CD14-positive monocyte (primary cell): ENCODE measurements around the gene PTGFRN. TPM values are rescaled to one million over a fixed set of nuclear protein-coding genes. Genes with fewer than 3 reads are reported as not detected.
A peak's percentile ranks its signal among the peaks of the same experiment; 100 is the strongest.

ENCODE experiments used
- DNase-seq, 3 donors: peaks; one replicate each; pipeline ENCODE4 v3.0.0-alpha.2; 2011 to 2022
- H2AFZ ChIP-seq: 2 replicates; pipeline ENCODE4 v1.6.0; 2012; ENCODE audit warnings: mild to moderate bottlenecking, low read depth, low read length, inconsistent platforms; ENCODE audit not compliant: insufficient read depth, poor library complexity, severe bottlenecking
- H3K27ac ChIP-seq, 2 donors: 1 replicate in 1 of 2; 2 replicates in 1 of 2; pipeline ENCODE4 v1.5.1; 2012 to 2013; ENCODE audit warnings: low read length in 2 of 2, control low read depth in 1 of 2, inconsistent platforms in 1 of 2, low read depth in 1 of 2, mild to moderate bottlenecking in 1 of 2
- H3K27me3 ChIP-seq, 2 donors: one replicate each; pipeline versions ENCODE4 v1.6.0 to v1.6.1; 2011 to 2013; ENCODE audit warnings: low read length in 2 of 2; ENCODE audit not compliant: control insufficient read depth in 2 of 2, insufficient read depth in 2 of 2
- H3K36me3 ChIP-seq, 2 donors: replicated peaks in 1 of 2; 1 replicate in 1 of 2; 2 replicates in 1 of 2; pipeline versions ENCODE4 v1.5.1 to v1.6.1; 2012 to 2013; ENCODE audit warnings: low read length in 2 of 2, control low read depth in 1 of 2, inconsistent platforms in 1 of 2, mild to moderate bottlenecking in 1 of 2; ENCODE audit not compliant: insufficient read depth in 2 of 2, control insufficient read depth in 1 of 2
- H3K4me1 ChIP-seq, 2 donors: 1 replicate in 1 of 2; 2 replicates in 1 of 2; pipeline versions ENCODE4 v1.5.1 to v1.6.1; 2012 to 2013; ENCODE audit warnings: low read length in 2 of 2, control low read depth in 1 of 2, inconsistent platforms in 1 of 2, mild to moderate bottlenecking in 1 of 2, moderate library complexity in 1 of 2; ENCODE audit not compliant: insufficient read depth in 2 of 2, control insufficient read depth in 1 of 2
- H3K4me2 ChIP-seq: replicated peaks from 2 replicates; pipeline ENCODE3; 2012; ENCODE audit warnings: low read length, moderate library complexity, mild to moderate bottlenecking; ENCODE audit not compliant: poor library complexity, severe bottlenecking; ENCODE audit errors: extremely low read depth
- H3K4me3 ChIP-seq, 3 experiments: fragments of 200-600 bp in 1 of 3; sonication (generic) in 1 of 3; replicated peaks in 1 of 3; 1 replicate in 2 of 3; 2 replicates in 1 of 3; pipeline ENCODE4 v1.5.1; 2011 to 2013; ENCODE audit warnings: low read length in 3 of 3, mild to moderate bottlenecking in 3 of 3, control low read depth in 2 of 3, low read depth in 2 of 3, inconsistent platforms in 1 of 3, moderate library complexity in 1 of 3
- H3K79me2 ChIP-seq: 2 replicates; pipeline ENCODE4 v1.6.0; 2012; ENCODE audit warnings: mild to moderate bottlenecking, control low read depth, inconsistent platforms, low read length, moderate library complexity; ENCODE audit not compliant: insufficient read depth
- H3K9ac ChIP-seq: 2 replicates; pipeline ENCODE4 v1.6.0; 2017; ENCODE audit warnings: low read length, mild to moderate bottlenecking; ENCODE audit not compliant: insufficient read depth, poor library complexity, severe bottlenecking
- H3K9me3 ChIP-seq, 2 donors: replicated peaks in 1 of 2; 1 replicate in 1 of 2; 2 replicates in 1 of 2; pipeline versions ENCODE4 v1.5.1 to v1.6.1; 2012 to 2013; ENCODE audit warnings: low read length in 2 of 2, control low read depth in 1 of 2; ENCODE audit not compliant: control insufficient read depth in 1 of 2, insufficient read depth in 1 of 2
- H4K20me1 ChIP-seq: 2 replicates; pipeline ENCODE4 v1.6.0; 2012; ENCODE audit warnings: mild to moderate bottlenecking, low read length, control low read depth, moderate library complexity; ENCODE audit not compliant: insufficient read depth
- H3K27ac Mint-ChIP-seq, 7 donors: one replicate each; pipeline ENCODE4 v1.8.0; 2020; ENCODE audit warnings: mild to moderate bottlenecking in 7 of 7, mixed read lengths in 7 of 7, moderate library complexity in 6 of 7, inconsistent platforms in 2 of 7
- H3K27me3 Mint-ChIP-seq, 3 donors: one replicate each; pipeline ENCODE4 v1.8.0; 2021 to 2022; ENCODE audit warnings: low read depth in 3 of 3, mild to moderate bottlenecking in 3 of 3, mixed read lengths in 3 of 3, moderate library complexity in 3 of 3, inconsistent platforms in 1 of 3
- H3K36me3 Mint-ChIP-seq, 2 donors: one replicate each; pipeline ENCODE4 v1.8.0; 2020; ENCODE audit warnings: mixed read lengths in 2 of 2, inconsistent platforms in 1 of 2, mild to moderate bottlenecking in 1 of 2
- H3K4me1 Mint-ChIP-seq: one replicate; pipeline ENCODE4 v1.8.0; 2020; ENCODE audit warnings: mild to moderate bottlenecking, mixed read lengths
- H3K4me3 Mint-ChIP-seq, 2 donors: one replicate each; pipeline ENCODE4 v1.8.0; 2020; ENCODE audit warnings: mild to moderate bottlenecking in 2 of 2, mixed read lengths in 2 of 2, moderate library complexity in 1 of 2
- H3K9me3 Mint-ChIP-seq, 7 donors: one replicate each; pipeline ENCODE4 v1.8.0; 2020 to 2022; ENCODE audit warnings: mixed read lengths in 7 of 7, mild to moderate bottlenecking in 6 of 7, moderate library complexity in 6 of 7, inconsistent platforms in 2 of 7
- CTCF ChIP-seq: fragments of 200-600 bp; IDR thresholded peaks from one replicate; pipeline ENCODE4 v1.8.0; 2022; ENCODE audit warnings: antibody characterized with exemption, mild to moderate bottlenecking
- WGBS: methylation state at CpG from one replicate; pipeline ENCODE4 v1.1.5; 2013; ENCODE audit warnings: missing lambda C conversion rate; ENCODE audit not compliant: insufficient coverage; 5-methylcytosine and 5-hydroxymethylcytosine counted together
- intact Hi-C, 2 donors: fragments of 100-400 bp; cut with micrococcal nuclease; formaldehyde crosslinking; loops; one replicate each; pipeline versions ENCODE4 v1.15.0 to v1.15.1; 2023
- polyA plus RNA-seq, 3 donors: library from polyadenylated mRNA; depleted of rRNA in 1 of 3; unstranded in 2 of 3; stranded (reverse) in 1 of 3; fragments of 300-500 nt in 2 of 3; fragments of >200 nt in 1 of 3; fragmentation: Illumina TruSeq in 2 of 3; gene quantifications; 1 replicate in 2 of 3; 2 replicates in 1 of 3; pipeline ENCODE4 v1.2.3, GENCODE V29; 2012 to 2021

The PTGFRN gene
- polyA plus RNA-seq, 3 donors = 1.5 to 2.9 (median 1.6) TPM

DNA sequence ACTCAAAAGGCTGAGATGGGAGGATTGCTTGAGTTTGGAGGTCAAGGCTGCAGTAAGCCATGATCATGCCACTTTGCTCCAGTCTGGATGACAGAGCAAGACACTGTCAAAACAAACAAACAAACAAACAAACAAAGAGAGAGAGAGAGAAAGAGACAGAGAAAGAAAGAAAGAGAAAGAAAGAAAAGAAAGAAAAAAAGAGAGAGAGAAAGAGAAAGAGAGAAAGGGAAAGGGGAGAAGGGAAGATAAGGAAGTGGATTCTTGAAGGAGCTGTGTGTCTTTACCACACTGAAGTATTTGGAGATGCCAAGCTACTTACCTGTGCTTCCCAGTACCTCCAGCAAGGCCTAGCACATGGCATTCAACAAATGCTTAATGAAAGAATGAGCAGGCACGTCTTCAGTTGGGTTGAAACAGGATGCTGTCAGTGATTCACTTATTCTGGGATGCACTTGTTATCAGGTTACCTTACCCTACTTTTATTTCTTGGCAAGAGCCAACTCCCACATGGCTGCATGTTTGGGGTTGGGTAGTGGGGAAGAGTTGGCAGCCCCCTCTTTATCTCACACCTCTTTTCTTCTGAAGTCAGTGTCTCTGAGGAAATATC is 120.7 kb downstream of the PTGFRN start:
- Mint-ChIP-seq H3K36me3 (peaks cover 60 to 61% of the 10 kb centered on the region in 2 donors), H3K27me3 (no peaks in the 10 kb centered on the region), H3K4me3 (no peak overlapping the region), H3K27ac (peak overlapping the region in 1 of 7 donors; percentile 21), H3K4me1 (no peaks in the 10 kb centered on the region), H3K9me3 (peaks cover 0 to 2% (median 0%) of the 10 kb centered on the region in 7 donors)
- no CpG with 5 or more reads among the region's 1 CpG for WGBS
- Histone ChIP-seq H3K4me3 (no peak overlapping the region), H3K4me1 (no peaks in the 10 kb centered on the region), H3K4me2 (no peak overlapping the region), H3K9me3 (no peaks in the 10 kb centered on the region), H3K9ac (no peak overlapping the region), H3K79me2 (no peaks in the 10 kb centered on the region), H3K36me3 (peaks cover 13 to 72% of the 10 kb centered on the region in 2 donors), H4K20me1 (no peaks in the 10 kb centered on the region), H2AFZ (no peak overlapping the region), H3K27me3 (no peaks in the 10 kb centered on the region), H3K27ac (no peak overlapping the region)
- intact Hi-C loops = no loop called here
- DNase-seq = no peak
- no peak for TF ChIP-seq CTCF

- Histone ChIP-seq H4K20me1 (no peaks in the 10 kb centered on the region), H3K4me3 (no peak overlapping the region), H3K27ac (no peak overlapping the region), H3K9me3 (no peaks in the 10 kb centered on the region), H3K27me3 (no peaks in the 10 kb centered on the region), H3K4me1 (no peaks in the 10 kb centered on the region), H3K79me2 (no peaks in the 10 kb centered on the region), H3K36me3 (peaks cover 7 to 67% of the 10 kb centered on the region in 2 donors), H3K9ac (no peak overlapping the region), H3K4me2 (no peak overlapping the region), H2AFZ (no peak overlapping the region)
- peaks cover 63 to 66% of the 10 kb centered on the region in 2 donors for H3K36me3 Mint-ChIP-seq
- intact Hi-C loops = no loop called here
- H3K27ac Mint-ChIP-seq = no peak overlapping the region
- peaks cover 0 to 3% (median 0%) of the 10 kb centered on the region in 3 donors for H3K27me3 Mint-ChIP-seq
- no peak for TF ChIP-seq CTCF
- H3K9me3 Mint-ChIP-seq = peaks cover 0 to 2% (median 0%) of the 10 kb centered on the region in 7 donors
- DNase-seq = no peak
- 100% methylated on average over 2 of the region's 3 CpGs for WGBS
- H3K4me3 Mint-ChIP-seq = no peak overlapping the region
- H3K4me1 Mint-ChIP-seq = no peaks in the 10 kb centered on the region
Measured at GRCh38 chr1:117032266-117032665, 122.5 kb downstream of the PTGFRN start.
